ENCODE measurements around the gene BCL3. TPM values are rescaled to one million over a fixed set of nuclear protein-coding genes. Genes with fewer than 3 reads are reported as not detected.

BCL3 gene
- polyA plus RNA-seq, 1 donor = 11.6 TPM

DNA sequence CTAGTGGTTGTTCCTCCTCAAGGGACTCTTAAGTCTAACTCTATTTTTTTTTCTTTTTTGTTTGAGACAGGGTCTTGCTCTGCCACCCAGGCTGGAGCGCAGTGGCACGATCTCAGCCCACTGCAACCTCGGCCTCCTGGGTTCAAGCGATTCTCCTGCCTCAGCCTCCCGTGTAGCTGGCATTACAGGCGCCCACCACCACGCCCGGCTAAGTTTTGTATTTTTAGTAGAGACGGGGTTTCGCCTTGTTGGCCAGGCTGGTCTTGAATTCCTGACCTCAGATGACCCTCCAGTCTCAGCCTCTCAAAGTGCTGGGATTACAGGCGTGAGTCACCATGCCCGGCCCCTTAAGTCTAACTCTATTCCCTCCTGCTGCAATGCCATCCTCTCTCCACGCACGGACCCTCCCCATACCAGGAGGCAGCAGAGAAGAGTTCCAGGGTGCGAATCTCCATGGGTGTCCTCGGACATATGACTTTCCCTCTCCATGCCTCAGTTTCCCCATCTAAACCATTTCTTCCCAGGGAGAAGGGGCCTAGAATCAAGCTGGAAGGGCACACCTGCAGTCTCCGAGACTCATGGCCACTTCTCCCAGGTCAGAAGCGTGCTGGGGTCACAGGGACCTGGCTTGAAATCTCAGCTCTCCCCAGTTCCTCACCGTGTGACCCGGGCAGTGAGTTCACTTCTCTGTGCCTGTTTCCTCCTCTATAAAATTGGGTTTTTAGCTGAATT lies 6.0 kb upstream of the BCL3 start:
- no peak for DNase-seq (ENCODE audit: low read depth)

DNA sequence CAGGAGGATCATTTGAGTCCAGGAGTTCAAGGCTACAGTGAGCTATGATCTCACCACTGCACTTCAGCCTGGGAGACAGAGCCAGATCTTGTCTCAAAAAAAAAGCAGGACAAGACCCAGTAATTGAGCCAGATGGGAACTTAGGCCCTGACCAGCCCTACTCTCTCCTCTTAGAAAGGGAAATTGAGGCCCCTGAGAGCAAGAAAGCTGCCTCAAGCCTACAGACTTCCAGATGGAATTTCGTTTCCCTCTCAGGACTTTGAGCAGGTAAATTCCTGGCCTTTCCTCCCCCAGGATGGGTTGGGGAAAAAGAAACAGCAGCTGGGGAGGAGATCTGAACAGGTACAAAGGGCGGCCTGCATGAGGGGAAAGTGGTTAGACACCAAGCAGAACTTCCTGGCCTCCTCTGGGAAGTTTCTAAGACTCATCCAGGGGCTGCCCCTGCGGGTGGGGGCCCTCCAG lies 3.6 kb upstream of the BCL3 start:
- DNase-seq (ENCODE audit: low read depth) = no peak

DNA sequence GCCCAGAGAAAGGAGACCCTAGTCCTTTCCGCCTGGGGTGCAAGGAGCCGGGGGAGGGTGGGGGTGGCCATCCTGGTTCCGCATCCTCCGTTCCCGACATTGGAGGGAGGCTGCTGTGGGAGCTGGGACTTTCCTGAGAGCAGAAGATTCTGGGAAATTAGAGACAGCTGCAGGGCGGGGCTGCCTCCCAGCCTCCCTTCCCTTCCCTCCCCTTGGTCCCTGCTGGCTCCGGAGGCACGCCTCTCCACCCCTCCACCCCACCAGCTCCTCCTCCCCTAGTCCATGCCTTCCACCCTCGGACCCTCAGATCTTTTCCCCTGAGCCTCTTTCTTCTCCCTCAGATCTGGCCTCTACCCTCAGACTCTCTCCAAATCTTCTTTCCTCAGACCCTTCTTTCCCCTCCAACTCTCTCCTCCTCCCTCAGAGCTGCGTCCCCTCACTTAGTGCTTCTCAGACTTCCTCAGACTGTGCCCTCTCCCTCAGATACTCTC lies 3.1 kb upstream of the BCL3 start:
- peak; percentile 71 for DNase-seq (ENCODE audit: low read depth)

DNA sequence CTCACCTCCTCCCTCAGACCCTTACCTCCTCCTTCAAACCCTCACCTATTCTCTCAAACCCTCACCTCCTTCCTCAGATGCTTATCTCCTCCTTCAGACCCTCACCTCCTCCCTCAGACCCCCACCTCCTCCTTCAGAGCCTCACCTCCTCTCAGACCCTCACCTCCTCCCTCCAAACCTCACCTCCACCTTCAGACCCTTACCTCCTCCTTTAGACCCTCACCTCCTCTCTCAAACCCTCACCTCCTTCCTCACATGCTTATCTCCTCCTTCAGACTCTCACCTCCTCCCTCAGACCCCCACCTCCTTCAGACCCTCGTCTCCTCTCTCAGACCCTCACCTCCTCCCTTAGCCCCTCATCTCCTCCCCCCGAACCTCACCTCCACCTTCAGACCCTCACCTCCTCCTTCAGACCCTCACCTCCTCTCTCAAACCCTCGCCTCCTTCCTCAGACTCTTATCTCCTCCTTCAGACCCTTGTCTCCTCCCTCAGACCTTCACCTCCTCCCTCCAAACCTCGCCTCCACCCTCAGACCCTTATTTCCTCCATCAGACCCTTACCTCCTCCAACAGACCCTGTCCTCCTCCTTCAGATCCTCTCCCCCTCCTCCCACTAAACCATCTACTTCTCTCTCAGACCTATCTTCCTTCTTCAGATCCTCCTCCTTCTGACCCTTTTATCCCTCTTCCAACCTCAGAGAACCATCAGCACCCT lies 2.5 kb upstream of the BCL3 start:
- DNase-seq (ENCODE audit: low read depth) = no peak

DNA sequence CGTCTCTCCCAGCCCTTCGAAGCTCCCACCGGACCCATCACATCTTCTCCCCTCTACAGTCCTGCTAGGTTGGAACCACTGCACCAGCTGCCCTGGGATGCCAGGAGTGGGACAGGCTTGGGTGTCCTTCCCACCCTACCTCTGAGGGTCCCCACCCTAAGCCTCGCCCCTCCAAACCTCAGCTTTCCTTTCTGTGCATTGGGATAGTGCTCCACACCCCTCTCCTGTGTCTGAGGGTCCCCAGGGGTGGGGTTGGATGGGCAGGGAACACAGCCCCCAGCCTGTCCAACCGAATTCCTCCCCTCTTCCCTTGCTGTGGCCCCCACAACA lies 1.9 kb upstream of the BCL3 start:
- DNase-seq (ENCODE audit: low read depth) = no peak

DNA sequence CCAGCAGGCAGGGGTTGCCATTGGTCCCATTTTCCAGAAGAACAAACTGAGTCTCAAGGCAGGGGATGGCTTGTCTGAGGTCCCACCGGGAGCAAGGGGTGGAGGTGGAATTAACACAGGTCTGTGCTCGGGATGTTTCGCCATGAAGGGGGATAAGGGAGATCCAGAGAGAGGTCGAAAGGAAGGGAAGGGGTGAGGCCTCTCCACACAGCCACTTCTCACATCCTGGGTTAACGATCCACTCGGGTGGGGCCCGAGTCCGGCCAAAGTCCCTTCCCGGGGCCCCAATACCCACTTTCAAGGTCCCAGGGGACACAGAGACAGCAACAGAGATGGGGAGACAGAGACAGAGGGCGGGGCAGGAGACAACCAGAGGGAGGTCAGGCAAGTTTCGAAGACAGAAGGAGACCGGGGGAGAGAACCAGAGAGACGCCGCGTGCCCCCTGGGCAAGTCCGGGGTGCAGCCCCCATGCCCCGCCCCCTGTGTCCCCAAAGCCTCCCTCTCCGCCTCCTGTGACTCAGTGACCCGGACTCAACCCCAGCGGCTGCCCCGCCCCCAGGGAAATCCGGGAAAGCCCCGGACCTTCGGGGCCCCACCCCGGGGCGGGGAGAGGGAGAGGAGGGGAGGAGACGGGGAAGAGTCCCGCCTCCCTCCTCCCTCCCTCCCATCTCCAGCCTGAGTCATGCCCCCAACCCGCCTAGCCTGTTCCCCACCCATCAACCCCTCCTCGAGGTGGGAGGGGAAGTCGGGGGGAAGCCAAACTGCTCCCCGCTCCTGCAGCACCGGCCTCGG lies 1.4 kb upstream of the BCL3 start:
- DNase-seq (ENCODE audit: low read depth) = peak; percentile 75

DNA sequence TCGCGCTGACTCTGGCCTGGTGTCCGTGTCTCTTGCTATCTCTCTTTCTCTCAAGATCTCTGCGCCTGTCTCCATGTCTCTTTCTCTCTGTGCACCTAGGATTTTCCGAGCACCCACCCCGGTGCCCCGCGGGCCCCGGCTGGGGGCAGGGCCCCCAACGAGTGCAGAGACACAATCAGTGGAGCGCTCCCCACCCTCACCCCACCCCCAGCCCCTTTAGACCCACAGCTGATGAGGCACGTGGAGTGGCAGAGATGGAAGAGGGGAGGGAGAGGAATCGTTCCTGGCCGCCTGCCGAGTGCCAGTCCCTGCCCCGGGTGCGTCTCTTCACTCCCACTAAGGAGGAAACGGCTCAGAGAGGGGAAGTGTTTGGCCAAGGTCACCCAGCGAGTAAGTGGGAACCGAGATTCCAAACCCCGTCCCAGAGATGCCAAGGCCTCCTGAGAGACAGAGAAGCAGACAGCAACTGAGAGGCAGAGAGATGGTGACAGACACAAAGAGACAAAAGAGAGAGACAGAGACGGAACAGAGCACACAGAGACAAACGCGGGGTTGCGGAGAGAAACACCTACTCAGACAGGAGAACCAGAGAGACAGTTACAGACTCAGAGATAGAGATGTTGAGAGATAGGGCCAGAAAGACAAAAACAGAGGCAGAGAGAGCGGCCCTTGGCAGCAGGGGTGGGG lies 626 bp upstream of the BCL3 start:
- no peak for DNase-seq (ENCODE audit: low read depth)

DNA sequence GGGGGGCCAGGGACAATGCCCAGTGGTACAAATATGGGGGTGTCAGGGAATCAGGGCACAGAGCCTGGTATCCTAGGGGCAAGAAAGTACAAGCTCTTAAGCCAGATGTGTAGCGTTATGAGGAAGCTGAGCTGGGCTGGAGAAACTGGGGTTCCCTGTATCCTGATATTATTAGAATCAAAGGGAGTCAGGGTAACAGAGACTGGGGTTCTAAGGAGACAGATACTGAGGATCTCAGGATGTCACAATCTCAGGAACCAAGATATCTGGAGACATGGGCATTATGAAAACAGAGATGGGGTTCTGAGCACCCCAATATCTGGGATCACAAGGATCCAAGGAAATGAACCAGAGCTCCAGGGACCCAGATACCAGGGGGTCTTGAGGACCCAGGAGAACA lies 784 bp downstream of the BCL3 start:
- DNase-seq (ENCODE audit: low read depth) = no peak

DNA sequence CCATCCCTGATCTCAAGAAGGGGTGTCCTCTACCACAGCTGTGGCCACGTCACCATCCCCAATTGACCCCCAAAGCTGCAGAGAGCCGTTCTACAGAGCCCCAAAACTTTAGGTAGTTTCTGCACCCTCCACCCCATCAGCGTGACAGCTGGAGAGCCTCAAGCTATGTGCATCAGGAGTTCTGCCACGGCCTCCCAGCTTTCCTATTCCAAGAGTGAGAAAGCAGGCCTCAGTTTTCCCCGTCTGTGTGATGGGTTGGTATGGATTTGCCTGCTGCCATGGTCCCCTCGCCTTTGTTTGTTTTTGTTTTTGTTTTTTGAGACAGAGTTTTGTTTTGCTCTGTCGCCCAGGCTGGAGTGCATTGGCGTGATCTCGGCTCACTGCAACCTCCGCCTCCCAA lies 1.5 kb downstream of the BCL3 start:
- no peak for DNase-seq (ENCODE audit: low read depth)

DNA sequence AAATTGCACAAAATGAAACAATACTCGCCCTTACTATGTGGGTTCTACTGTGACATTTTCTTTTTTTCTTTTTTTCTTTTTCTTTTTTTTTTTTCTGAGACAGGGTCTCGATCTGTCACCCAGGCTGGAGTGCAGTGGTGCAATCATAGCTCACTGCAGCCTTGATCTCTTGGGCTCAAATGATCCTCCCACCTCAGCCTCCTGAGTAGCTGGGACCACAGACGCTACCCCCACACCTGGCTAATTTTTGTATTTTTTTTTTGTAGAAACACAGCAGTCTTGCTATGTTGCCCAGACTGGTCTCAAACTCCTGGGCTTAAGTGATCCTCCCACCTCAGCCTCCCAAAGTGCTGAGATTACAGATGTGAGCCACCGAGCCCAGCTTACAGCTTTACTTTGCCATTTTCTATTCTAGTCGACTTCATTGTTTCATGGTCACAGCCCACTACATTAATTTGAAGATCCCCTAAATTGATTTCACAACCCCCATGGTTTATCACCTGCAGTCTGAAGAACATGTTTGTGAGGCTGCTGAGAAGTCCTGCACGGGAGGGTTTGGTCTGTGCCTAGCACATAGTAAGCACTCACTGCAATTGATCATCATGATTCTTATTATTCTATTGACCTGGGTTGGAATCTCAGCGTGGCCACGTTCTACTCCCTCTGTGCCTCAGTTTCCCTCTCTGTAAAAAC lies 3.8 kb downstream of the BCL3 start:
- no peak for DNase-seq (ENCODE audit: low read depth)

DNA sequence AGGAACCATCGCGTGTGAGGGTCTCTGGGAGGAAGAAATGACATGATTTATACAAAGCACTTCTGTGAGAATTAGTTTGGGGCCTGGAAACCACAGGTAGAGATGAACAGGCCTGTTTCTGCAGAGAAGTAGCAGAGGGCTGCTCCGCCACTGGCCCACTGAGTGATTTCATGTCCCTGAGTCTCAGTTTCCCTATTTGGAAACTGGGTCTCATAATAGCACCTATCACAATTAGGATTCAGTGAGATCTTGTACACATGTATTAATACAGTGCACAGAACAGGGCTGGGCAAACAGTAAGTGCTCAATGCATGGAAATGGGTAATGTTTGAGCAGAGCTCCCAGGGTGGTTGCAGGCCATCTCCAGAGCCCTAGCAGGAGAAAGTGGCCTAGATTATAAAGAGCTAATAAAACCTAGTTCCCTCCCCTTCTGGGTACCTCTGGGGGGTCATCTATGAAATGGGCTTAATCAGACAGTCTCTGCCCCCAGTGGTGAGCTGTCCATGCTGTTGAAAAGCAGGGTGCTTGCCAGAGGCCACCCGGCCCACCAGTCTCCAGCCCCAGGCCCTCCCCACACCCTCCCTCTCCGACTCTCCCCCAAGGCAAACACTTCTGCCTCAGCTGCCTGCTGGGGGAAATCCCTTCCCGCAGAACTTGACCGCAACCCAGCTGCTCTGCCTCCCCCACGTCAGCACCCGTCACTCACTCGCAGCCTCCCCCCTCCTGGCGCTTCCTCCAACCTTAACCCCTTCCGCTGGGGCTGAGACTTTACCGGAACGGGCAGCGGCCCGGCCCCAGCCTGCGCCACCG lies 4.5 kb downstream of the BCL3 start:
- no peak for DNase-seq (ENCODE audit: low read depth)

DNA sequence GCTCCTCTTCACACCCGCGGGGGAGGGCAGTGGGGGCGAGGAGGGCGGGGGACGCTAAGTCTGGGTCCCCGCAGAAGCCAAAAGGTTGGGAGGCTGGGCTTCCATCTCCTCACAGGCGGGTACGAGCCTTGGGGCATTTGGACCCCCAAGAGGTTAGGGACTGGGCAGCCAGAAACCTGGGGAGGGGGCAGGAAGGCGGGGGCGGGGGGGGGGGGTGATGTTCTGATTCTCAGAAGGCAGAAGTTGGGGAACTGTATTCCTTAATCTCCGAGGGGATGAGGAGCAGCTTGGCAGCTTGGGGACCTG lies 5.1 kb downstream of the BCL3 start:
- no peak for DNase-seq (ENCODE audit: low read depth)

DNA sequence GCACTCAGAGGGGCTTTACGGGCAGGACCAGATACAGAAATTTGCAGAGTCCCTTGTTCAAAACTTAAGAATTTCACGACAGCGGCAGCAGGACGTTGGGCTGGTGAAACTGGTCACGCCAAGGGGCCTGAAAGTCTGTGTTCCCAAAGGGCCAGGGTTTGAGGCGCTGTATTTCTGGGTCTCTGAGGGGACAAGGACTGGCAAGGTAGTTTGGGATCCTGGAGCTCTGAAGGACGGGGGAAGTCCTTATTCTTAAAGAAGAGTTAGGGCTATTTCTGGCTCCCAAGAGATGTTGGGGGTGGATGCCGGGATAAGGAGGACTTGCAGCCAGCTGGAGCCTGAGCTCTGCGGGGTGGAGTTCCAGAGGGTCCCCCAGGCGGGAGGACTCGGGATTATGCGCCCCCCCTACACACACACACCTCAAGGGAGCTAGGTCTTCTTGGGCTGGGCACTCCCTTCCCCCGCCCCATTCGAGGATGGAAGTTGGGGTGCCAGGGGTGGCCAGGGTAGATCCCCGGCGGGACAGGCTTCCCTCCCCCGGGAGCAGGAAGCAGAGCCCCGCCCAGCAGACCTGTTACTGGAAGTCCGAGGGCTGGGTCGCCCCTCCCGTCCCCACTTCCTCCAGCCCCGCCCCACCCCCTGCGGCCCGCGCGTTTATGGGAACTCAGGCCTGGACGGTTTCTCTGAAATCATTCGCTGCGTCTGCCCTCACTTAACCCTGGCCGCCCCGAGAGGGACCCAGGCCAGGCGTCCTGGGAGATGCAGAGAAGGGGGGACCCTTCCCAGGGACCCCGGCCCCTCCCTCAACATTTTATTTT lies 5.6 kb downstream of the BCL3 start:
- DNase-seq (ENCODE audit: low read depth) = no peak

DNA sequence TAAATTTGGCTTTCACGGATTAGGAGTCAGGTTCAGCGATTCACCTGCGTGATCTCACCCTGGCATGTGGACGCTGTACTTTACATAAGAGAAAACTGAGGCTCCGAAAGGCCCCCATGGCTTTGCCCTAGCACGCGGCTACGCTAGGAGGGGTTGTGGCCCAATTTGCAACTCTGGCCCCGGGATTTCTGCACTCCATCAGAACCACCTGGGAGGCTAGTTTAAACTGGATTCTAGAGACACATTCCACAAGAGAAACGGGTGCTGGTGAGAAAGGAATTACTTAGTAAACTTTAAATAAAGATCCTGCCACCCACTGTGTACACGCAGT lies 6.2 kb downstream of the BCL3 start:
- no peak for DNase-seq (ENCODE audit: low read depth)

DNA sequence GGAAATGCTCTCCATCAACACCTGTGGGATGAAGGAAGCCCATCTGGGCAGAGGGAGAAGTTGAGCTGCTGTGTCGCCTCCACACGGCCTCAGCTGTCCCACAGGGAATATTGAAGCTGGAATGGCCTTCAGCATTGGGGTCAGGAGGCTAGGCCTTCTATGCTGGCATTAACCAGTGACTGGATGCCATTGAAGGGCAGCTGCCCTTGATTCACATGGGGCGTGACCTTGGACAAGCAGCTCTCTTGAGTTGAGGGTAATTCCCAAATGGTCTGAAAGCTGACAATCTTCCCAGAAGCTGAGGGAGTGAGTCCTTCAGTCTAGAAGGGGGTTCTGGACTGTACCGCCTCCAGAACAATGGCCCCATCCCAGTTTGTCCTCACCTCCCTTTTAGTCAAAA lies 6.7 kb downstream of the BCL3 start:
- no peak for DNase-seq (ENCODE audit: low read depth)

DNA sequence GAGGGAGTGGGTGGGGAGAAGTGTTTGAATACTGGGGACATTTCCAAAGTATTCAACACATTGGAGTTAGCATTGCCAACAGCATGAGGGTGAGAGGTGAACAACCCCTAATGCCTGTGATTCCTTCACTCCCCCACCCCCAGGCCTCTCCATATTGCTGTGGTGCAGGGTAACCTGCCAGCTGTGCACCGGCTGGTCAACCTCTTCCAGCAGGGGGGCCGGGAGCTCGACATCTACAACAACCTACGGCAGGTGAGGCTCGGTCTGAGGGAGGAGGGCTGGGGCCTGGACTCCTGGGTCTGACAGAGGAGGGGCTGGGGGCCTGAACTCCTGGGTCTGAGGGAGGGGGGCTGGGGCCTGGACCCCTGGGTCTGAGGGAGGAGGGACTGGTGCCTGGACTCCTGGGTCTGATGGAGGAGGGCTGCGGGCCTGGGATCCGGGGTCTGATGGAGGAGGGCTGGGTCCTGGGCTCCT lies 7.6 kb downstream of the BCL3 start:
- DNase-seq (ENCODE audit: low read depth) = no peak

DNA sequence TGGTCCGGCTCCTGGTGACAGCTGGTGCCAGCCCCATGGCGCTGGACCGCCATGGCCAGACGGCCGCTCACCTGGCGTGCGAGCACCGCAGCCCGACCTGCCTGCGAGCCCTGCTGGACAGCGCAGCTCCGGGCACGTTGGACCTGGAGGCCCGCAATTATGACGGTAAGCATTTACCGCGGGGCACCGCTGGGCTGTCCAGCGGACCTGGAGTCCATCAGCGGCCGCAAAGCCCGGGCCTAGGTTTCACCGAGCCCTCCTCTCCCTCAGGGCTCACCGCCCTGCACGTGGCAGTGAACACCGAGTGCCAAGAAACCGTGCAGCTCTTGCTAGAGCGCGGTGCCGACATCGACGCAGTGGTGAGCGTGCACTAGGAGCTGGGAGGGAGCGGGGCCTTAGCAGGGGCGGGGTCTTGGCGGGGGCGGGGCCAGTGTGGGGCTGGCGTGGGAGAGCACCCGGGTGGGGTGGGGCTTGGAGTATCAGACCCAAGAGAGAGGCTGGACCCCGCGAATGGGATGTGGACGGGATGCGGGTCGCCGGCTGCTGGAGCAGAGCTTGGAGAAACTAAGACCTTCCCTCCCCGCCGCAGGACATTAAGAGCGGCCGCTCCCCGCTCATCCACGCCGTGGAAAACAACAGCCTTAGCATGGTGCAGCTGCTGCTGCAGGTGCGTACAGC lies 8.7 kb downstream of the BCL3 start:
- DNase-seq (ENCODE audit: low read depth) = no peak

DNA sequence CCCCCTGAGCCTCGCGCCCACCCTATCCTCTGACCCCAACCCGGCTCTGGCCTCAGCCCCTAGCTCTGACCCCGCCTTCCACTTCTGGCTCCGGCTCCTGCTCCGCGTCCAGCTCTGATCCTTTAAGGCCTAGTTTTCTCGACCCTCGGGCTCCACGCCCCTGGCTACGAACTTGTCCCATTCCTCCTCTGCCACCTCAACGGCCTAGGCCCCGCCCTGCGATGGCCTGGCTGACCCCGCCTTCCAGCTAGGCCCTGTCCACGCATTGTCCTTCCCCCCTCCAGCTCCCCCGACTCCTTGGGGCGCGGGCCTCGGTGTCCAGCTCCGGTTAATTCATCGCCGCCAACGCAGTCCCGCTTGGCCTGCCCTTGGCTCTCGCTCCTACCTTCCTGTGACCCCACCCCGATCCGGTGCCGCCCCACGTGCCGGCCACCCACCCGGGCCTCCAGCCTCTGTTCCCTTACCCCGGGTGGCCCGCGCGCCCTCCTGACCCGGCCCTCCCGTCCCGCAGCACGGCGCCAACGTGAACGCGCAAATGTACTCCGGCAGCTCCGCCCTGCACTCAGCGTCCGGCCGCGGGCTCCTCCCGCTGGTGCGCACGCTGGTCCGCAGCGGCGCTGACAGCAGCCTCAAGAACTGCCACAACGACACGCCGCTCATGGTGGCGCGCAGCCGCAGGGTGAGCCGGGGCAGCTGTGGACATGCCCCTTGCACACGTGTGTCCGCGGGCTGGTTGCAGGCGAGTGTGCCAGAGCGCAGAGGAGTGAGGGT lies 9.4 kb downstream of the BCL3 start:
- DNase-seq (ENCODE audit: low read depth) = no peak

DNA sequence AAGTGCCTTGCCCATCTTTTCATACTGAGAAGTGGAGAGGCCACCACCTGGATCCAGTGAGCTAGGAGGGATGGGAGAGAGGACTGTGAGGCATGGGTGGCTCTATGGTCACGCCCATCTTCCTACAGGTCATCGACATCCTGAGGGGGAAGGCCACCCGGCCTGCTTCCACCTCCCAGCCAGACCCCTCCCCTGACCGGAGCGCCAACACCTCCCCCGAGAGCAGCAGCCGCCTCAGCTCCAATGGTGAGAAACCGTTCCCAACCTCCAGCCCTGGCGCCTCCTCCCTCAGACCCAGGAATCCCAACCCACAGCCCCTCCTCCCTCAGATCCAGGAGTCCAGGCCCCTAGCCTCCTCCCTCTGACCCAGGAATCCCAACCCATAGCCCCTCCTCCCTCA lies 10.1 kb downstream of the BCL3 start:
- DNase-seq (ENCODE audit: low read depth) = no peak

Measured in forelimb muscle (tissue), 1 donor.